Thymus (tissue), 11 donors: ENCODE data around the gene AP1M1. TPM values are rescaled to one million over a fixed set of nuclear protein-coding genes. Genes with fewer than 3 reads are reported as not detected.

Source experiments
- DNase-seq, 9 donors: peaks; one replicate each; pipeline ENCODE4 v3.0.0-alpha.2; 2013; ENCODE audit warnings: low spot score in 9 of 9, low read depth in 6 of 9, missing footprints in 1 of 9
- H3K27ac ChIP-seq, 2 donors: one replicate each; pipeline ENCODE4 v1.5.1; 2013; ENCODE audit warnings: control low read depth in 1 of 2, low read depth in 1 of 2, low read length in 1 of 2, mild to moderate bottlenecking in 1 of 2, moderate library complexity in 1 of 2
- H3K27me3 ChIP-seq, 2 donors: one replicate each; pipeline ENCODE4 v1.5.1; 2013; ENCODE audit warnings: low read length in 1 of 2; ENCODE audit not compliant: control insufficient read depth in 2 of 2, insufficient read depth in 1 of 2
- H3K36me3 ChIP-seq, 2 donors: one replicate each; pipeline ENCODE4 v1.5.1; 2013; ENCODE audit warnings: low read length in 1 of 2, mild to moderate bottlenecking in 1 of 2, moderate library complexity in 1 of 2; ENCODE audit not compliant: control insufficient read depth in 2 of 2, insufficient read depth in 2 of 2
- H3K4me1 ChIP-seq, 2 donors: one replicate each; pipeline ENCODE4 v1.5.1; 2013; ENCODE audit warnings: low read length in 2 of 2; ENCODE audit not compliant: control insufficient read depth in 2 of 2, insufficient read depth in 2 of 2
- H3K4me3 ChIP-seq, 2 donors: one replicate each; pipeline ENCODE4 v1.5.1; 2013; ENCODE audit warnings: low read length in 2 of 2, control low read depth in 1 of 2, mild to moderate bottlenecking in 1 of 2
- H3K9me3 ChIP-seq, 2 donors: one replicate each; pipeline ENCODE4 v1.5.1; 2013; ENCODE audit warnings: low read length in 1 of 2, mild to moderate bottlenecking in 1 of 2; ENCODE audit not compliant: control insufficient read depth in 2 of 2, insufficient read depth in 1 of 2
- WGBS: extraction: QIAGEN DNeasy Blood & Tissue Kit; methylation state at CpG from one replicate; pipeline ENCODE4 v1.1.7; 2013; 5-methylcytosine and 5-hydroxymethylcytosine counted together
- polyA plus RNA-seq: library from polyadenylated mRNA; stranded (reverse); fragments of 200-250 nt; gene quantifications from one replicate; pipeline ENCODE4 v1.2.3, GENCODE V29; 2013
- total RNA-seq: library from RNA; stranded (reverse); fragments of 120-200 nt; gene quantifications from one replicate; pipeline ENCODE4 v1.2.4, GENCODE V29; 2013
- donor health status: healthy.

AP1M1 gene
- total and polyA plus RNA-seq, 2 donors: 36.9 to 38.4 TPM

DNA sequence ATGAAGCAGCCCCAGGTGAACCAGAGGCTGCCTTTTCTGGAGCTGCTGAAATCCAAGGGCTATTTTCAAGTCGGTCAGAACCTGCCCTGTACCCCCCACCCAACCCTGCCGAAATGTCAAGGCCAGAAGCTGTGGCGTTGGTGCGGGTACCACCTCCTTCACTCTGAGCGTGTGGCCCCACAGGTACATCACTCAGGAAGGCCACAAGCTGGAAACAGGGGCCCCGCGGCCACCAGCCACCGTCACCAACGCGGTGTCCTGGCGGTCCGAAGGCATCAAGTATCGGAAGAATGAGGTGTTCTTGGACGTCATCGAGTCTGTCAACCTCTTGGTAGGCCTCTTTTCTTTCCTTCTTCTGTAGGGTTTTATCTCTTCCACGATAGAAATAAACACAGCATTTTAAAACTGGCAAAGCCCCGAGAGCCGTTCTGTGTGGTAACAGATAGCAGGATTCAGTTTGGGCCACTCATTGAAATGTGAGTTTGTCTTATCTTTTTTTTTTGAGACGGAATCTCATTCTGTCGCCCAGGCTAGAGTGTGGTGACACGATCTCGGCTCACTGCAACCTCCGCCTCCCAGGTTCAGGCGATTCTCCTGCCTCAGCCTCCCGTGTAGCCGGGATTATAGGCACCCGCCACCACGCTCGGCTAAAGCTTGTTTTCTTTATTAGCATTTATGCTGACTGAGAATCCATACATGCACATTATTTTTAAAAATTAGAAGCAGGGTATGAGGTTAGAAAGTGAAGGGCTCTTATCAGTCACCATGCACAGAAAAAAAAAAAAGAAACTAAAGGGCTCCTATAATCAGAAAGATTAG, 11.3 kb downstream of the AP1M1 start:
- no peaks in the 10 kb centered on the region for H3K27me3 ChIP-seq
- peaks cover 69 to 72% of the 10 kb centered on the region in 2 donors for H3K36me3 ChIP-seq
- whole genome bisulfite sequencing: 95% methylated on average over 29 of the region's 29 CpGs
- peaks cover 0 to 16% of the 10 kb centered on the region in 2 donors for H3K4me1 ChIP-seq
- H3K27ac ChIP-seq: no peak overlapping the region
- no peak overlapping the region for H3K4me3 ChIP-seq
- DNase-seq: no peak
- H3K9me3 ChIP-seq: no peaks in the 10 kb centered on the region

DNA sequence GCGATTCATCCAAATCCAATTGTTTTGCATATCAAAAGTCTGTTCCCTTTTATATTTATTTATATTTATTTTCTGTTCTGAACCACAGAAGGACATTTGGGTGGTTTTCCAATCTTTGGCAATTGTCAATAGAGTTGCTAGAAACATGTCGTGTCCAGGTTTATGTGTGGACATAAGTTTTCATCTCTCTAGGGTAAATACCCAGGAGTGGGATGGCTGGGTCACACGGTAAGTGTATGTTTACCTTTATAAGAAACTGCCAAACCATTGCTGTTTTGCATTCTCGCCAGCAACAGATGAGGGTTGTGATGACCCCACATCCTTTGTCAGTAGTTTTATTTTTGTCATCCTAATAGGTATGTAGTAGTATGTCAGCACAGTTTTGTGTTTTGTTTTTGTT, 12.5 kb downstream of the AP1M1 start:
- WGBS: 97% methylated on average over 4 of the region's 4 CpGs
- H3K27me3 ChIP-seq: no peaks in the 10 kb centered on the region
- no peak overlapping the region for H3K4me3 ChIP-seq
- peaks cover 0 to 13% of the 10 kb centered on the region in 2 donors for H3K4me1 ChIP-seq
- H3K9me3 ChIP-seq: no peaks in the 10 kb centered on the region
- no peak overlapping the region for H3K27ac ChIP-seq
- H3K36me3 ChIP-seq: peaks cover 64 to 65% of the 10 kb centered on the region in 2 donors
- DNase-seq: no peak

DNA sequence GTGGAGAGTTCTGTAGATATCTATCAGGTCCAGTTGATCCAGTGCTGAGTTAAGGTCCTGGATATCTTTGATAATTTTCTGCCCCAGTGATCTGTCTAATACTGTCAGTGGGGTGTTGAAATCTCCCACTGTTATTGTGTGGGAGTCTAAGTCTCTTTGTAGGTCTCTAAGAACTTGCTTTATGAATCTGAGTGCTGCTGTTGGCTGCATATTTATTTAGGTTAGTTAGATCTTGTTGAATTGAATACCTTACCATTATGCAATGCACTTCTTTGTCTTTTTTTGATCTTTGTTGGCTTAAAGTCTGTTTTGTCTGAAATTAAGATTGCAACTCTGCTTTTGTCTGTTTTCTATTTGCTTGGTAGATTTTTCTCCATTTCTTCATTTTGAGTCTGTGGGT, 15.4 kb downstream of the AP1M1 start:
- DNase-seq: no peak
- H3K27ac ChIP-seq: no peak overlapping the region
- no peak overlapping the region for H3K4me3 ChIP-seq
- H3K36me3 ChIP-seq: peaks cover 53 to 56% of the 10 kb centered on the region in 2 donors
- no peaks in the 10 kb centered on the region for H3K27me3 ChIP-seq
- H3K4me1 ChIP-seq: peaks cover 0 to 17% of the 10 kb centered on the region in 2 donors
- no peaks in the 10 kb centered on the region for H3K9me3 ChIP-seq

DNA sequence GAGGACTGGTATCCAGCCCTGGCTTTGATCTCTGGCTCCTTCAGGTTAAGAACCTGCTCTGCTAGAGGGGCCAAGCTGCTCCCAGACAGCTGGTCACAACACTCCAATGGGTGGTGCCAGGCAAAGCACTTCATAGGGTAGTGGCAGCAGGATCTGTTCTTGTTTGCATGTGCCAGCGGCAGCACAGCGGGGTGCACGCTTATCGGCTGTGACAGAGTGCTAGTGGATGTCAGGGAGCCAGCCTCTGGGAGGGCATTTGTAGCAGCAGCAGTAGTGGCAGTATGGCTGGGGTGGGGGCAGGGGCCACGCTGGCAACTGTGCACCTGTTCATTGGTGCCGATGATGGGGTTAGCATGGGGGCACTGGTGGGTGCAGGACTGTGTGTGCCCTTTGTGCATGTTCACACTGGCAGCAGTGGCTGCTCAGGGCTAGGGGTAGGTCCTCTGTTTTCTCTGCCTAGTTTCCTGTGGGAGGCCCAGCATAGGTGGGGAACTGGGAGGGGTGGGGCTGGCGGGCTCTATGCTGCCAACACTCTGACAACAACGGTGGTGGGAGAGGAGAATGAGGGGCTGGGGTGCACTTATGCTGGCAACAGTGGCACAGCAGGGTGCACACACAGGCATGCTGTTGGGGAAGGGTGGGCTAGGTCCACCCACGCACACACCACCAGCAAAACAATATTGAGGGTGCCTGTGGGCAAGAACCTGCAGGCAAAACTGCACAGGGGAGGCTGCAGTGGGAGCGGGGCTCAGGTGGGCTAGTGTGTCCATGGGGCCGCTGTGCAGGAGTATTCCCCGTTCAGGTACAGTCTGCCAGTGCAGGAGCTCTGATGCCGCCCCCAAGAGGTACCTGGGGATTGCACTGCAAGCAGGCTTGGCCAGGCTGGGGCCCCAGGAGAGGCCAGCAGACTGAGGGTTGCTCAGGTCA, 19.3 kb downstream of the AP1M1 start:
- Histone ChIP-seq H3K27ac (peak overlapping the region; percentile 53 to 70), H3K36me3 (peaks cover 42 to 53% of the 10 kb centered on the region in 2 donors), H3K9me3 (peaks cover 7 to 17% of the 10 kb centered on the region in 2 donors), H3K4me1 (peaks cover 0 to 10% of the 10 kb centered on the region in 2 donors), H3K27me3 (no peaks in the 10 kb centered on the region), H3K4me3 (no peak overlapping the region)
- 81% methylated on average over 13 of the region's 13 CpGs for WGBS
- DNase-seq: peak in 1 of 9 donors; percentile 52

DNA sequence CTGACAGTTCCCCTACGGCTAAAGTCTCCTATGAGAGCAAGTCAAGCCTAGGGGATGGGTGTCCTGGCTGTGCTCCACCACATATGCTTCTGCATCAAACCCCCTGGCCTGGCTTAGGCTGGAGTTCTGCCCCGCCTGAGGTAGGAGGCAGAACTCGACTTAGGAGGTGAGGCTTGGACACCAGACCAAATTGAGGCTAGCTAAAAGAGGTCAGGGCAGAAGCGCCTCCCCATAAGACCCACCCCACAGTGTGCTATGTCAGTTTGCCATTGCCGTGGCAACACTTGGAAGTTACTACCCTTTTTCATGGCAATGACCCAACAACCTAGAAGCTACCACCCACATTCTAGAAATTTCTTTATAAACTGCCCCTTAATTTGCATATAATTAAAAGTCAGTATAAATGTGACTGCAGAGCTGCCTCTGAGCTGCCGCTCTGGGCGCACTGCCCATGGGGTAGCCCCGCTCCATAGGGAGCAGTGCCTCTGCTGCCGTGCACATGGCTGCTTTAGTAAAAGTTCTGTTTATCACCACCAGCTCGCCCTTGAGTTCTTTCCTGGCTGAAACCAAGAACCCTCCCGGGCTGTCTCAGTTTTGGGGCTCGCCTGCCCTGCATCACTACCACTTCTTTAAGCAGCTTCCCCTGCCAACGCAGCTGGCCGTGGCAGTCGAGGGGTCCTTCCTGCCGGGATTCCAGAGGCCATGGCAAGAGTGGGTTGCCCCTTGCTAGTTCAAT, 20.2 kb downstream of the AP1M1 start:
- 90% methylated on average over 16 of the region's 16 CpGs for WGBS
- Histone ChIP-seq H3K27ac (peak overlapping the region in 1 of 2 donors; percentile 40), H3K27me3 (no peaks in the 10 kb centered on the region), H3K4me3 (no peak overlapping the region), H3K36me3 (peaks cover 48 to 58% of the 10 kb centered on the region in 2 donors), H3K4me1 (peaks cover 0 to 10% of the 10 kb centered on the region in 2 donors), H3K9me3 (peaks cover 7 to 19% of the 10 kb centered on the region in 2 donors)
- DNase-seq: no peak

DNA sequence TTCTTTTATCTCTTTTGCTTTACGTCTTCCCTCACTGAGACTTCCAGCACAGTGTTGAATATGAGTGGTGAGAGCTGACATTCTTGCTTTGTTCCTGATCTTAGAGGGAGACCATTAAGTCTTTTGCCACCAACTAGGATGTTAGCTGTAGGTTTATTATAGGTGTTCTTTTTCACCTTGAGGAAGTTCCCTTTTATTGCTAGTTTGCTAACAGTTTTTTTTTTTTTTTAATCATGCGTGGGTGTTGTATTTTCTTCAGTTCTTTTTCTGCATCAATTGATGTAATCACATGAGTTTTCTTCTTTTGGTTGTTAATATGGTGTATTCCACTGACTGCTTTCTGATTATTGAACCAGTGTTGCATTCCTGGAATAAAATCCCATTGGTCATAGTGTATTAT, 21.1 kb downstream of the AP1M1 start:
- H3K36me3 ChIP-seq: peaks cover 58 to 64% of the 10 kb centered on the region in 2 donors

DNA sequence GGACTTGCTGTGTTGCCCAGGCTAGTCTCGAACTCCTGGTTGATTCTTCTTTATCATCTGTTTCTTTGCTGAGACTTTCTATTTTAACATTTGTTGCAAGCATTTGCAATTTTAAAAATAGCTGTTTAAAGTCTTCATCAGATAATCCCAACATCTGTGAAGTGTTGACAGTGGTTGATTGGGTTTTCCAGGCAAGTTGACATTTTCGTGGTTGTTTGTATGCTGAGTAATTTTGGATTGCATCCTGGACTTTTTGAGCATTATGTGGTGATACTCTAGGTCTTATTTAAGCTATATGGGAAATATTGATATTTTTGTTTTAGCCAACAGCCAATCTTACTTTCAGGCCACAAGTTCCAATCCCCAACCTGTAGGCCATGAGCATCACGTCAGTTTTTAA, 25.1 kb downstream of the AP1M1 start:
- Histone ChIP-seq H3K36me3 (peaks cover 77 to 79% of the 10 kb centered on the region in 2 donors), H3K4me1 (no peaks in the 10 kb centered on the region), H3K27me3 (no peaks in the 10 kb centered on the region), H3K27ac (no peak overlapping the region), H3K4me3 (no peak overlapping the region), H3K9me3 (peaks cover 7 to 19% of the 10 kb centered on the region in 2 donors)
- 98% methylated on average over 3 of the region's 3 CpGs for WGBS
- DNase-seq: no peak

More for the DNA sequence above, 21.1 kb downstream of the AP1M1 start:
- peak overlapping the region in 1 of 2 donors; percentile 8 for H3K27ac ChIP-seq
- peaks cover 0 to 10% of the 10 kb centered on the region in 2 donors for H3K4me1 ChIP-seq
- no peak overlapping the region for H3K4me3 ChIP-seq
- H3K27me3 ChIP-seq: no peaks in the 10 kb centered on the region
- H3K9me3 ChIP-seq: peaks cover 7 to 19% of the 10 kb centered on the region in 2 donors
- 98% methylated on average over 2 of the region's 2 CpGs for whole genome bisulfite sequencing
- DNase-seq: no peak

DNA sequence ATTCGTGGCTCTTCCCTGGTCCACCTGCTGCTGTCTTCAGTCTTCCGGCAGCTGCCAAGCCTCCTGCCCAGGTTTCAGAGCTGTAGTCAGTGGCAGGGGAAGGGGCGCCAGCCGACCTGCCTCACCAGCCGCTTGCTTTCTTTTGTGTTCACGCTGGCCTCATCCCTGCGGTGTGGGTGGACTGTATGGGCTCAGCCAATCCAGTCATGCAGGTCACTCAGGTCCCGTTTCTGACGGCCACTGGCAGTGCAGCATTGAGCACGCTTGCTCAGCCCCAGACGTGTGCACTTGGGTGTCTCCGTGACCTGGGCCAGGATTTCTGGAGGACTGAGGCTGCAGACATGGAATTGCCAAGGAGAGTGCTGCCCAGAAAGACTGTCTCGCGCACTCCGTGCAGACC, 26.0 kb downstream of the AP1M1 start:
- 85% methylated on average over 15 of the region's 15 CpGs for WGBS
- Histone ChIP-seq H3K4me3 (no peak overlapping the region), H3K27me3 (no peaks in the 10 kb centered on the region), H3K4me1 (peaks cover 0 to 2% of the 10 kb centered on the region in 2 donors), H3K36me3 (peaks cover 79 to 81% of the 10 kb centered on the region in 2 donors), H3K27ac (no peak overlapping the region), H3K9me3 (peaks cover 7 to 19% of the 10 kb centered on the region in 2 donors)
- no peak for DNase-seq
